ENCODE measurements around the gene BAIAP2. TPM values are rescaled to one million over a fixed set of nuclear protein-coding genes. Genes with fewer than 3 reads are reported as not detected.

BAIAP2 gene
- total and polyA plus RNA-seq, 2 of the 13 experiments (the other 11 are each of a cell fraction or from before 2014, with no cell fraction given), result 22.5 to 24.0 TPM

DNA sequence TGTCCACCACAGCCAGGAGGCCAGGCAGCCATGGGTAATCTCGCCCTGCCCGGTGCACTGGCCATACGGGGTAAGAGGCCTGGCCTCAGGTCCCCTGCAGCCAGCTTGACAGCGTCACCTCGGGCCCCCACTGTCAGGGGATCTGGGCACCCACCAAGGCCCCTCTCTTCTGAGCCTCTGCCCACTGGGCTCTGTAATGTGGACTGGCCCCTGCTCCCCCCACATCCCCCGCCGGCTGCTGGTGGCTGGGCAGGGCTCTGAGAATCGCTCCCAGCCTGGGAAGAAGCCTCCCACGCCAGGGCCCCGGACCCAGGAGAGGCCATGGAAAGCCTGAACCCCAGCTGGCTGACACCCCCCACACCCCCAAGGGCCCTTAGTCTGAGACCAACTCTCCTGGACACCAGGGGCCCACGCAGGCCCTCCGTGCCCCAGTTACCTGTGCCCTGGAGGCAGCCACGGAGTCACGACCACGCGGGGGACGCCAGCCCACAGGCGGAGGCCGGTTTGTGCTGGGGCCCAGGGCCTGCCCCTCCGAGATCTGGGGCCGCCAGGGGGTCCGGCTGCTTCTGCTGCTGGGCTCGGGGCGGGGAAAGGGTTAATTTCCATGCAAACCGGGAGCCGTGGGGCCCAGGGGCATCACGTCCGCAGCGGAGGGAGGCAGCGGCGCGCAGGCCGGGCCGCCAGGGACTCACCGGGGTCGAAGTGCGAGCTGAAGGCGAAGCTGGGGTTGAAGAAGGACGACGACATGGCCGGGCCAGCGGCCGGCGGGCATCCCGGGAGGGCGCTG, 130.5 kb downstream of the BAIAP2 start, which contains the start of gene PVALEF (continued):
- TF ChIP-seq ZNF788 (CRISPR knock-in tag; IDR thresholded peaks at IDR 0.05; ENCODE audit: borderline replicate concordance) (peak; percentile 37; the same call in 1 of the 2 replicates), ZNF17 (CRISPR knock-in tag; IDR thresholded peaks at IDR 0.05) (no peak), ZNF878 (CRISPR knock-in tag; IDR thresholded peaks at IDR 0.05) (no peak), ZNF160 (CRISPR knock-in tag; IDR thresholded peaks at IDR 0.05) (peak; percentile 68; the same call in 1 of the 2 replicates), POLR2G (IDR thresholded peaks at IDR 0.05; ENCODE audit: low read depth, low read length) (peak; percentile 82), ZNF619 (CRISPR knock-in tag; IDR thresholded peaks at IDR 0.05) (peak; percentile 93; the same call in 1 of the 2 replicates), STAT5B (CRISPR knock-in tag; IDR thresholded peaks at IDR 0.05) (no peak), ZNF446 (CRISPR knock-in tag; IDR thresholded peaks at IDR 0.05) (no peak; the same call in 1 of the 2 replicates), TEAD3 (CRISPR knock-in tag; optimal IDR thresholded peaks at IDR 0.05; ENCODE audit: borderline replicate concordance) (peak; percentile 8), BRCA1 (CRISPR knock-in tag; IDR thresholded peaks at IDR 0.05) (peak; percentile 39; the same call in 1 of the 2 replicates), ZNF883 (CRISPR knock-in tag; IDR thresholded peaks at IDR 0.05; ENCODE audit: not compliant biosample characterization) (peak; percentile 95), SP5 (CRISPR knock-in tag; IDR thresholded peaks at IDR 0.05; ENCODE audit: borderline replicate concordance, low read depth) (0 out of 2 replicates have a peak, but pooled peaks have one; percentile 16), KLF13 (CRISPR knock-in tag; IDR thresholded peaks at IDR 0.05) (peak; percentile 24; the same call in 1 of the 2 replicates)
- TF ChIP-seq, protein P1, sequence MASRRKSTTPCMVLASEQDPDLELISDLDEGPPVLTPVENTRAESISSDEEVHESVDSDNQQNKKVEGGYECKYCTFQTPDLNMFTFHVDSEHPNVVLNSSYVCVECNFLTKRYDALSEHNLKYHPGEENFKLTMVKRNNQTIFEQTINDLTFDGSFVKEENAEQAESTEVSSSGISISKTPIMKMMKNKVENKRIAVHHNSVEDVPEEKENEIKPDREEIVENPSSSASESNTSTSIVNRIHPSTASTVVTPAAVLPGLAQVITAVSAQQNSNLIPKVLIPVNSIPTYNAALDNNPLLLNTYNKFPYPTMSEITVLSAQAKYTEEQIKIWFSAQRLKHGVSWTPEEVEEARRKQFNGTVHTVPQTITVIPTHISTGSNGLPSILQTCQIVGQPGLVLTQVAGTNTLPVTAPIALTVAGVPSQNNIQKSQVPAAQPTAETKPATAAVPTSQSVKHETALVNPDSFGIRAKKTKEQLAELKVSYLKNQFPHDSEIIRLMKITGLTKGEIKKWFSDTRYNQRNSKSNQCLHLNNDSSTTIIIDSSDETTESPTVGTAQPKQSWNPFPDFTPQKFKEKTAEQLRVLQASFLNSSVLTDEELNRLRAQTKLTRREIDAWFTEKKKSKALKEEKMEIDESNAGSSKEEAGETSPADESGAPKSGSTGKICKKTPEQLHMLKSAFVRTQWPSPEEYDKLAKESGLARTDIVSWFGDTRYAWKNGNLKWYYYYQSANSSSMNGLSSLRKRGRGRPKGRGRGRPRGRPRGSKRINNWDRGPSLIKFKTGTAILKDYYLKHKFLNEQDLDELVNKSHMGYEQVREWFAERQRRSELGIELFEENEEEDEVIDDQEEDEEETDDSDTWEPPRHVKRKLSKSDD (CRISPR knock-in tag; IDR thresholded peaks at IDR 0.05; ENCODE audit: low read depth), result peak; percentile 74; the same call in 1 of the 2 replicates
- TF ChIP-seq, protein P2, sequence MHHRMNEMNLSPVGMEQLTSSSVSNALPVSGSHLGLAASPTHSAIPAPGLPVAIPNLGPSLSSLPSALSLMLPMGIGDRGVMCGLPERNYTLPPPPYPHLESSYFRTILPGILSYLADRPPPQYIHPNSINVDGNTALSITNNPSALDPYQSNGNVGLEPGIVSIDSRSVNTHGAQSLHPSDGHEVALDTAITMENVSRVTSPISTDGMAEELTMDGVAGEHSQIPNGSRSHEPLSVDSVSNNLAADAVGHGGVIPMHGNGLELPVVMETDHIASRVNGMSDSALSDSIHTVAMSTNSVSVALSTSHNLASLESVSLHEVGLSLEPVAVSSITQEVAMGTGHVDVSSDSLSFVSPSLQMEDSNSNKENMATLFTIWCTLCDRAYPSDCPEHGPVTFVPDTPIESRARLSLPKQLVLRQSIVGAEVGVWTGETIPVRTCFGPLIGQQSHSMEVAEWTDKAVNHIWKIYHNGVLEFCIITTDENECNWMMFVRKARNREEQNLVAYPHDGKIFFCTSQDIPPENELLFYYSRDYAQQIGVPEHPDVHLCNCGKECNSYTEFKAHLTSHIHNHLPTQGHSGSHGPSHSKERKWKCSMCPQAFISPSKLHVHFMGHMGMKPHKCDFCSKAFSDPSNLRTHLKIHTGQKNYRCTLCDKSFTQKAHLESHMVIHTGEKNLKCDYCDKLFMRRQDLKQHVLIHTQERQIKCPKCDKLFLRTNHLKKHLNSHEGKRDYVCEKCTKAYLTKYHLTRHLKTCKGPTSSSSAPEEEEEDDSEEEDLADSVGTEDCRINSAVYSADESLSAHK (CRISPR knock-in tag; IDR thresholded peaks at IDR 0.05; ENCODE audit: borderline replicate concordance), result no peak
- TF ChIP-seq, protein P3, sequence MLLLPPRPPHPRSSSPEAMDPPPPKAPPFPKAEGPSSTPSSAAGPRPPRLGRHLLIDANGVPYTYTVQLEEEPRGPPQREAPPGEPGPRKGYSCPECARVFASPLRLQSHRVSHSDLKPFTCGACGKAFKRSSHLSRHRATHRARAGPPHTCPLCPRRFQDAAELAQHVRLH (CRISPR knock-in tag; IDR thresholded peaks at IDR 0.05; ENCODE audit: borderline replicate concordance, low read depth), result peak; percentile 68; the same call in 1 of the 2 replicates
- TF ChIP-seq, protein P4, sequence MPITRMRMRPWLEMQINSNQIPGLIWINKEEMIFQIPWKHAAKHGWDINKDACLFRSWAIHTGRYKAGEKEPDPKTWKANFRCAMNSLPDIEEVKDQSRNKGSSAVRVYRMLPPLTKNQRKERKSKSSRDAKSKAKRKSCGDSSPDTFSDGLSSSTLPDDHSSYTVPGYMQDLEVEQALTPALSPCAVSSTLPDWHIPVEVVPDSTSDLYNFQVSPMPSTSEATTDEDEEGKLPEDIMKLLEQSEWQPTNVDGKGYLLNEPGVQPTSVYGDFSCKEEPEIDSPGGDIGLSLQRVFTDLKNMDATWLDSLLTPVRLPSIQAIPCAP (CRISPR knock-in tag; IDR thresholded peaks at IDR 0.05; ENCODE audit: low read depth), result no peak
- TF ChIP-seq, protein P5, sequence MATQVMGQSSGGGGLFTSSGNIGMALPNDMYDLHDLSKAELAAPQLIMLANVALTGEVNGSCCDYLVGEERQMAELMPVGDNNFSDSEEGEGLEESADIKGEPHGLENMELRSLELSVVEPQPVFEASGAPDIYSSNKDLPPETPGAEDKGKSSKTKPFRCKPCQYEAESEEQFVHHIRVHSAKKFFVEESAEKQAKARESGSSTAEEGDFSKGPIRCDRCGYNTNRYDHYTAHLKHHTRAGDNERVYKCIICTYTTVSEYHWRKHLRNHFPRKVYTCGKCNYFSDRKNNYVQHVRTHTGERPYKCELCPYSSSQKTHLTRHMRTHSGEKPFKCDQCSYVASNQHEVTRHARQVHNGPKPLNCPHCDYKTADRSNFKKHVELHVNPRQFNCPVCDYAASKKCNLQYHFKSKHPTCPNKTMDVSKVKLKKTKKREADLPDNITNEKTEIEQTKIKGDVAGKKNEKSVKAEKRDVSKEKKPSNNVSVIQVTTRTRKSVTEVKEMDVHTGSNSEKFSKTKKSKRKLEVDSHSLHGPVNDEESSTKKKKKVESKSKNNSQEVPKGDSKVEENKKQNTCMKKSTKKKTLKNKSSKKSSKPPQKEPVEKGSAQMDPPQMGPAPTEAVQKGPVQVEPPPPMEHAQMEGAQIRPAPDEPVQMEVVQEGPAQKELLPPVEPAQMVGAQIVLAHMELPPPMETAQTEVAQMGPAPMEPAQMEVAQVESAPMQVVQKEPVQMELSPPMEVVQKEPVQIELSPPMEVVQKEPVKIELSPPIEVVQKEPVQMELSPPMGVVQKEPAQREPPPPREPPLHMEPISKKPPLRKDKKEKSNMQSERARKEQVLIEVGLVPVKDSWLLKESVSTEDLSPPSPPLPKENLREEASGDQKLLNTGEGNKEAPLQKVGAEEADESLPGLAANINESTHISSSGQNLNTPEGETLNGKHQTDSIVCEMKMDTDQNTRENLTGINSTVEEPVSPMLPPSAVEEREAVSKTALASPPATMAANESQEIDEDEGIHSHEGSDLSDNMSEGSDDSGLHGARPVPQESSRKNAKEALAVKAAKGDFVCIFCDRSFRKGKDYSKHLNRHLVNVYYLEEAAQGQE (IDR thresholded peaks at IDR 0.05; ENCODE audit: borderline replicate concordance in 1 of 2, low read depth in 1 of 2, low read length in 2 of 2), result 0 out of 4 replicates have a peak, but pooled peaks of 1 of the 2 experiments have one; percentile 11
